Keratinocyte (primary cell): ENCODE measurements around the gene CHST8. TPM values are rescaled to one million over a fixed set of nuclear protein-coding genes. Genes with fewer than 3 reads are reported as not detected.

Source experiments
- DNase-seq: peaks from one replicate; pipeline ENCODE4 v3.0.0-alpha.2; 2011; ENCODE audit warnings: low read depth, missing footprints, low spot score
- FAIRE-seq: peaks from 2 replicates; lab custom pipeline; 2011; peaks lifted over from hg19 to GRCh38; lab: Jason Lieb, UNC
- H2AFZ ChIP-seq: 2 replicates; pipeline ENCODE4 v1.6.0; 2012; ENCODE audit warnings: low read length, control low read depth, inconsistent platforms; ENCODE audit not compliant: control insufficient read depth
- H3K27ac ChIP-seq: 2 replicates; pipeline ENCODE4 v1.5.1; 2011; ENCODE audit warnings: low read length; ENCODE audit not compliant: control insufficient read depth, insufficient read depth
- H3K27me3 ChIP-seq: 3 replicates; pipeline ENCODE4 v1.6.0; 2011; ENCODE audit warnings: low read length; ENCODE audit not compliant: control insufficient read depth, insufficient read depth; ENCODE audit errors: extremely low read depth
- H3K36me3 ChIP-seq, 2 experiments: 2 replicates in 1 of 2; 3 replicates in 1 of 2; pipeline ENCODE4 v1.5.1; 2011; ENCODE audit warnings: low read length in 2 of 2, mild to moderate bottlenecking in 1 of 2; ENCODE audit not compliant: control insufficient read depth in 2 of 2, insufficient read depth in 2 of 2; ENCODE audit errors: extremely low read depth in 1 of 2
- H3K4me1 ChIP-seq: 3 replicates; pipeline ENCODE4 v1.5.1; 2011; ENCODE audit warnings: low read length; ENCODE audit not compliant: control insufficient read depth, insufficient read depth; ENCODE audit errors: extremely low read depth
- H3K4me2 ChIP-seq: 3 replicates; pipeline ENCODE4 v1.6.0; 2011; ENCODE audit warnings: low read depth, low read length; ENCODE audit not compliant: control insufficient read depth, insufficient read depth; ENCODE audit errors: extremely low read depth
- H3K4me3 ChIP-seq, 3 experiments: fragments of 200-600 bp in 1 of 3; sonication (generic) in 1 of 3; 2 replicates in 2 of 3; 3 replicates in 1 of 3; pipeline ENCODE4 v1.5.1; 2011 to 2016; ENCODE audit warnings: low read length in 3 of 3, mild to moderate bottlenecking in 3 of 3, control low read depth in 2 of 3, inconsistent platforms in 1 of 3, low read depth in 1 of 3, mixed read lengths in 1 of 3, mixed run types in 1 of 3, moderate library complexity in 1 of 3; ENCODE audit not compliant: control insufficient read depth in 2 of 3, insufficient read depth in 2 of 3; ENCODE audit errors: extremely low read depth in 1 of 3
- H3K79me2 ChIP-seq: 2 replicates; pipeline ENCODE4 v1.6.0; 2012; ENCODE audit warnings: low read length; ENCODE audit not compliant: control insufficient read depth, insufficient read depth
- H3K9ac ChIP-seq: 3 replicates; pipeline ENCODE4 v1.6.0; 2011; ENCODE audit warnings: low read length; ENCODE audit not compliant: control insufficient read depth, insufficient read depth; ENCODE audit errors: extremely low read depth
- H3K9me1 ChIP-seq: 3 replicates; pipeline ENCODE4 v1.6.0; 2011; ENCODE audit warnings: low read length; ENCODE audit not compliant: control insufficient read depth, insufficient read depth; ENCODE audit errors: extremely low read depth
- H3K9me3 ChIP-seq: 2 replicates; pipeline ENCODE4 v1.5.1; 2012; ENCODE audit warnings: low read depth, low read length; ENCODE audit not compliant: control insufficient read depth
- H4K20me1 ChIP-seq: 3 replicates; pipeline ENCODE4 v1.6.0; 2011; ENCODE audit warnings: low read length; ENCODE audit not compliant: control insufficient read depth, insufficient read depth; ENCODE audit errors: extremely low read depth
- EZH2 ChIP-seq: IDR thresholded peaks from one replicate; pipeline ENCODE4 v1.6.1; 2012; ENCODE audit warnings: inconsistent platforms, mild to moderate bottlenecking, low read length, moderate library complexity
- dilution Hi-C: fragments of 300-500 bp; cut with MboI; formaldehyde crosslinking; loops from one replicate; pipeline ENCODE4 v1.7.0; 2020; ENCODE audit warnings: low sequenced_read_pairs; ENCODE audit not compliant: extremely low pct_ligation_motif_present
- polyA plus RNA-seq, 5 experiments: library from polyadenylated mRNA; depleted of rRNA in 3 of 5; stranded (reverse) in 3 of 5; stranded (forward) in 1 of 5; unstranded in 1 of 5; fragments of >200 nt; gene quantifications; 1 replicate in 1 of 5; 2 replicates in 3 of 5; 3 replicates in 1 of 5; pipeline versions ENCODE4 v1.2.1 to v1.2.3, GENCODE V29; 2011 to 2012; ENCODE audit warnings: missing spikeins in 2 of 5, low read depth in 1 of 5, low replicate concordance in 1 of 5
- TF ChIP-seq, protein P1 (sequence below), 3 experiments: IDR thresholded peaks in 1 of 3; conservative IDR thresholded peaks in 1 of 3; optimal IDR thresholded peaks in 1 of 3; 2 replicates in 2 of 3; 3 replicates in 1 of 3; pipeline versions ENCODE3 to v1.5.1; 2011; ENCODE audit warnings: low read length in 3 of 3, mild to moderate bottlenecking in 3 of 3, moderate library complexity in 2 of 3, control low read depth in 1 of 3, inconsistent platforms in 1 of 3; ENCODE audit not compliant: insufficient read depth in 2 of 3; ENCODE audit errors: extremely low read depth in 1 of 3

Gene CHST8
- polyA plus RNA-seq, 1 donor (not counting 4 experiments of a cell fraction or from before 2014, with no cell fraction given), result not detected

DNA sequence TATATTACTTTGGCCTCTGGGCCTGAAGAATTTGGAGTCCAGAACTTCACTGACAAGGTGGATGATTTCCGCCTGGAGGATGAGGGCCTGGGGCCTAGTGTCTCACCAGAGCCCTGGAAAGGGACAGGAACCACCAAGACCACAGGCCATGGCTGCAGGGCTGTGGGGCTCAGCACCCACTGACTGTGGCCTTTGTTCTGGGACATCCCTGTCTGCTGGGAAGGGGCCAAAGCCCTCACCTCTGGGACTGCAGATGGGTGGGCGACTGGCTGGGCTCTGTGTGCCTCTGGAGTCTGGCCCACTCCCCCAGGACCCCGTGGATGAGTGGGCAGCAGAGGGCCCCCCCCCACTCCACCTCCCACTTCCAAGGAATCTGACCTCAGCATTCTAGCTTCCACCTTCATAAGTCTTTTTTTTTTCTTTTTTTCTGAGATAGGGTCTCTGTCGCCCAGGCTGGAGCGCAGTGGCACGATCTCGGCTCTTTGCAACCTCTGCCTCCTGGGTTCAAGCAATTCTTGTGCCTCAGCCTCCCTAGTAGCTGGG is 20.3 kb downstream of the CHST8 start:
- H3K79me2 ChIP-seq, result no peaks in the 10 kb centered on the region
- TF ChIP-seq EZH2, result no peak
- TF ChIP-seq, protein P1, sequence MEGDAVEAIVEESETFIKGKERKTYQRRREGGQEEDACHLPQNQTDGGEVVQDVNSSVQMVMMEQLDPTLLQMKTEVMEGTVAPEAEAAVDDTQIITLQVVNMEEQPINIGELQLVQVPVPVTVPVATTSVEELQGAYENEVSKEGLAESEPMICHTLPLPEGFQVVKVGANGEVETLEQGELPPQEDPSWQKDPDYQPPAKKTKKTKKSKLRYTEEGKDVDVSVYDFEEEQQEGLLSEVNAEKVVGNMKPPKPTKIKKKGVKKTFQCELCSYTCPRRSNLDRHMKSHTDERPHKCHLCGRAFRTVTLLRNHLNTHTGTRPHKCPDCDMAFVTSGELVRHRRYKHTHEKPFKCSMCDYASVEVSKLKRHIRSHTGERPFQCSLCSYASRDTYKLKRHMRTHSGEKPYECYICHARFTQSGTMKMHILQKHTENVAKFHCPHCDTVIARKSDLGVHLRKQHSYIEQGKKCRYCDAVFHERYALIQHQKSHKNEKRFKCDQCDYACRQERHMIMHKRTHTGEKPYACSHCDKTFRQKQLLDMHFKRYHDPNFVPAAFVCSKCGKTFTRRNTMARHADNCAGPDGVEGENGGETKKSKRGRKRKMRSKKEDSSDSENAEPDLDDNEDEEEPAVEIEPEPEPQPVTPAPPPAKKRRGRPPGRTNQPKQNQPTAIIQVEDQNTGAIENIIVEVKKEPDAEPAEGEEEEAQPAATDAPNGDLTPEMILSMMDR (optimal IDR thresholded peaks at IDR 0.05 in 1 of 3, IDR thresholded peaks at IDR 0.05 in 1 of 3, conservative IDR thresholded peaks at IDR 0.05 in 1 of 3; ENCODE audit: extremely low read depth in 1 of 3, insufficient read depth in 2 of 3, low read length in 3 of 3), result no peak
- no peak overlapping the region for H3K9ac ChIP-seq
- H3K4me1 ChIP-seq, result no peaks in the 10 kb centered on the region
- no peaks in the 10 kb centered on the region for H3K36me3 ChIP-seq
- H4K20me1 ChIP-seq, result no peaks in the 10 kb centered on the region
- H3K4me3 ChIP-seq, result no peak overlapping the region
- H2AFZ ChIP-seq, result no peak overlapping the region
- DNase-seq (no peak), FAIRE-seq (no peak)
- no peak overlapping the region for H3K27ac ChIP-seq
- no peak overlapping the region for H3K4me2 ChIP-seq
- dilution Hi-C loops, result no loop called here
- H3K27me3 ChIP-seq, result peaks cover 6% of the 10 kb centered on the region
- no peaks in the 10 kb centered on the region for H3K9me1 ChIP-seq
- H3K9me3 ChIP-seq, result no peaks in the 10 kb centered on the region

DNA sequence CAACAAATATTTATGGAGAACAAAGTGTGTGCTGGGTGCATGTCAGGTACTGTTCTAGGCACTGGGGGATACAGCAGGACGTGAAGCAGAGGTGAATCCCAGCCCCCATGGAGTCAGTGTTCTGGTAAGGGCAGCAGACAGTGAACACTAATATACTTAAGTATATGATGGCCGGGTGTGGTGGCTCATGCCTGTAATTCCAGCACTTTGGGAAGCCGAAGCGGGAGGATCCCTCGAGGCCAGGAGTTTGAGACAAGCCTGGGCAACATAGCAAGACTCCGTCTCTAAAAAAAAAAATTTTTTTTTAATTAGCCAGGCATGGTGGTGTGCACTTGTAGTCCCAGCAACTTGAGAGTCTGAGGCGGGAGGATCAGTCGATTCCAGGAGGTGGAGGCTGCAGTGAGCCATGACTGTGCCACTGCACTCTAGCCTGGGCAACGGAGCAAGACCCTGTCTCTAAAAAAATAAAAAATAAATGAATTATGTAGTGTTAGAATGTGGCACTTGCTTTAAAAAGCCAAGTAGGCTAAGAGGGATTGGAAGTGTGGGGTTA is 22.6 kb downstream of the CHST8 start:
- H4K20me1 ChIP-seq, result no peaks in the 10 kb centered on the region
- dilution Hi-C loops, result no loop called here
- DNase-seq (no peak), FAIRE-seq (no peak)
- H3K79me2 ChIP-seq, result no peaks in the 10 kb centered on the region
- H3K9me3 ChIP-seq, result no peaks in the 10 kb centered on the region
- no peak overlapping the region for H3K4me3 ChIP-seq
- H3K4me2 ChIP-seq, result no peak overlapping the region
- H3K27ac ChIP-seq, result no peak overlapping the region
- no peaks in the 10 kb centered on the region for H3K9me1 ChIP-seq
- no peak for TF ChIP-seq EZH2
- TF ChIP-seq, protein P1 (optimal IDR thresholded peaks at IDR 0.05 in 1 of 3, IDR thresholded peaks at IDR 0.05 in 1 of 3, conservative IDR thresholded peaks at IDR 0.05 in 1 of 3; ENCODE audit: extremely low read depth in 1 of 3, insufficient read depth in 2 of 3, low read length in 3 of 3), result no peak
- H3K27me3 ChIP-seq, result peaks cover 2% of the 10 kb centered on the region
- H3K4me1 ChIP-seq, result no peaks in the 10 kb centered on the region
- H3K36me3 ChIP-seq, result no peaks in the 10 kb centered on the region
- no peak overlapping the region for H2AFZ ChIP-seq
- H3K9ac ChIP-seq, result no peak overlapping the region
